AG09319 (cell line): Measurements from ENCODE around the gene TRIM69.

Experiments used
- DNase-seq: peaks from one replicate; pipeline ENCODE4 v3.0.0-alpha.2; 2010; ENCODE audit warnings: low read depth; ENCODE audit errors: extremely low read depth
- TF ChIP-seq, protein P1 (sequence below): IDR thresholded peaks from 2 replicates; pipeline ENCODE4 v1.5.1; 2011; ENCODE audit warnings: low read depth, mild to moderate bottlenecking, inconsistent platforms, low read length, moderate library complexity

The TRIM69 gene

GRCh38 chr15:44705986-44706385, 30.3 kb upstream of the TRIM69 start:
- TF ChIP-seq, protein P1, sequence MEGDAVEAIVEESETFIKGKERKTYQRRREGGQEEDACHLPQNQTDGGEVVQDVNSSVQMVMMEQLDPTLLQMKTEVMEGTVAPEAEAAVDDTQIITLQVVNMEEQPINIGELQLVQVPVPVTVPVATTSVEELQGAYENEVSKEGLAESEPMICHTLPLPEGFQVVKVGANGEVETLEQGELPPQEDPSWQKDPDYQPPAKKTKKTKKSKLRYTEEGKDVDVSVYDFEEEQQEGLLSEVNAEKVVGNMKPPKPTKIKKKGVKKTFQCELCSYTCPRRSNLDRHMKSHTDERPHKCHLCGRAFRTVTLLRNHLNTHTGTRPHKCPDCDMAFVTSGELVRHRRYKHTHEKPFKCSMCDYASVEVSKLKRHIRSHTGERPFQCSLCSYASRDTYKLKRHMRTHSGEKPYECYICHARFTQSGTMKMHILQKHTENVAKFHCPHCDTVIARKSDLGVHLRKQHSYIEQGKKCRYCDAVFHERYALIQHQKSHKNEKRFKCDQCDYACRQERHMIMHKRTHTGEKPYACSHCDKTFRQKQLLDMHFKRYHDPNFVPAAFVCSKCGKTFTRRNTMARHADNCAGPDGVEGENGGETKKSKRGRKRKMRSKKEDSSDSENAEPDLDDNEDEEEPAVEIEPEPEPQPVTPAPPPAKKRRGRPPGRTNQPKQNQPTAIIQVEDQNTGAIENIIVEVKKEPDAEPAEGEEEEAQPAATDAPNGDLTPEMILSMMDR: no peak
- no peak for DNase-seq

DNA sequence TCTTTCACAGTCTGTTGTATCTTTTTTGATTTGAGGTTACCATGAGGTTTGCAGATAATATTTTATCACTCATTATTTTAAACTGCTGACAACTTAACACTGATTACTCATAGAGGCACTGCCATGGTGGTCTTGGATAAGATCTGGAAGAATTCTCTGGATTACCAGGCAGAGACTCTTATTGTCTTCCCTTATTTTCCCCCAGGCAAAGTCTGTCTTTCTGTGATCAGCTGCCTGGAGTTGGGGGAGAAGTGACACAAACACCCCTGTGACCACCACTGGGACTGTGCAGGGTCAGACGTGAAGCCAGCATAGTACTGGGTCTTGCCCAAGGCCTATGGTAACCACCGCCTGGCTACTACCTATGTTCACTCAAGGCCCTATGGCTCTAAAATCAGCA, 29.9 kb upstream of the TRIM69 start:
- no peak for DNase-seq

GRCh38 chr15:44706946-44707636, 29.2 kb upstream of the TRIM69 start:
- no peak for DNase-seq
- TF ChIP-seq, protein P1: no peak

More for the DNA sequence above, 29.9 kb upstream of the TRIM69 start:
- TF ChIP-seq, protein P1: no peak

DNA sequence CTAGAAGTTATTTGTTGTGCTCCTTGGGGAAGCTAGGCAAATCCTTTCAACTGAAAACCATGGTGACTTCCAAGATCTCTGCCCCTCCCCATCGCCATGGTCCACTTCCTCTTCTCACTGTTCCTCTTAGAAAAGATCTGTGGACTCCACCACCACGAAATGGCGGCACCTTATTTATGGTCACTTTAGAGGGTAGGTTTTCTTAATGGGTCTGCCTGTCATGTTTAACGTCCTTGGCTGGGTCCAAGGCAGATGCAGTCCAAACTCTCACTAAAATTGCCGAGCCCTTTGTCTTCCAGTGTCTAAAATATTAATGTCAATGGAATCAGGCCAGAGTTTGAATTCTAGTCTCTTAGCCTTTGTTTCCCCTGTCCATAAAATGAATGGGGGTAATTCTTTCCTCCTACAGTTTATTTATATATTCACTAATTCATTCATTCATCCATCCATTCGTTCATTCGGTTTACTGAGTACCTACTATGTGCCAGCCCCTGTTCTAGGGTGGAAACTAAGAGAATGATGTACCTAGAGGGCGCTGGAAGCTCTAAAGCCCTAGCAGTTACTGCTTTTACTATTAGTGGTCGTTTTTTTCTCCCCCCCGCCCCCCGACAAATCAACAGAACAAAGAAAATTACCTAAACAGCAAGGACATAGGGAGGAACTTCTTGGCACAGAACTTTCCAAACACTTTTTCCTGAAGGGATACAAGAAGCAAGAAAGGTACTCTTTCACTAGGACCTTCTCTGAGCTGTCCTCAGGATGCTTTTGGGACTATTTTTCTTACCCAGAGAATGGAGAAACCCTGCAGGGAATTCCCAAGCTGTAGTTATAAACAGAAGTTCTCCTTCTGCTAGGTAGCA, 25.9 kb upstream of the TRIM69 start:
- DNase-seq: no peak
- TF ChIP-seq, protein P1: peak; percentile 50

DNA sequence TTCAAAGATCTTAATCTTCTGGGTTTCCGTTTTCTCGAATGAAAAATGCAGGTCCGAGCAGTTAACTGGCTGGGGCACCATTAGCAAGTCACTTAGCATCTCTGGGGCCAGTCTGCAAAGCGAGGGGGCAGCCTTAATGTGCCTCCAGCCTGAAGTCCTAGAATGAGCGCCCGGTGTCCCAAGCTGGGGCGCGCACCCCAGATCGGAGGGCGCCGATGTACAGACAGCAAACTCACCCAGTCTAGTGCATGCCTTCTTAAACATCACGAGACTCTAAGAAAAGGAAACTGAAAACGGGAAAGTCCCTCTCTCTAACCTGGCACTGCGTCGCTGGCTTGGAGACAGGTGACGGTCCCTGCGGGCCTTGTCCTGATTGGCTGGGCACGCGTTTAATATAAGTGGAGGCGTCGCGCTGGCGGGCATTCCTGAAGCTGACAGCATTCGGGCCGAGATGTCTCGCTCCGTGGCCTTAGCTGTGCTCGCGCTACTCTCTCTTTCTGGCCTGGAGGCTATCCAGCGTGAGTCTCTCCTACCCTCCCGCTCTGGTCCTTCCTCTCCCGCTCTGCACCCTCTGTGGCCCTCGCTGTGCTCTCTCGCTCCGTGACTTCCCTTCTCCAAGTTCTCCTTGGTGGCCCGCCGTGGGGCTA, 25.1 kb upstream of the TRIM69 start, which contains the start of the genes B2M and PATL2:
Gene B2M (plus strand): TSS at position 422 of the 647 bp plus-strand sequence. CDS start 30 bp downstream, at position 452.
Gene PATL2 (minus strand): TSS at position 228 of the 647 bp plus-strand sequence. CDS start 34,833 bp downstream, outside the sequence.
- DNase-seq: peak; percentile 91
- TF ChIP-seq, protein P1: peak; percentile 5

DNA sequence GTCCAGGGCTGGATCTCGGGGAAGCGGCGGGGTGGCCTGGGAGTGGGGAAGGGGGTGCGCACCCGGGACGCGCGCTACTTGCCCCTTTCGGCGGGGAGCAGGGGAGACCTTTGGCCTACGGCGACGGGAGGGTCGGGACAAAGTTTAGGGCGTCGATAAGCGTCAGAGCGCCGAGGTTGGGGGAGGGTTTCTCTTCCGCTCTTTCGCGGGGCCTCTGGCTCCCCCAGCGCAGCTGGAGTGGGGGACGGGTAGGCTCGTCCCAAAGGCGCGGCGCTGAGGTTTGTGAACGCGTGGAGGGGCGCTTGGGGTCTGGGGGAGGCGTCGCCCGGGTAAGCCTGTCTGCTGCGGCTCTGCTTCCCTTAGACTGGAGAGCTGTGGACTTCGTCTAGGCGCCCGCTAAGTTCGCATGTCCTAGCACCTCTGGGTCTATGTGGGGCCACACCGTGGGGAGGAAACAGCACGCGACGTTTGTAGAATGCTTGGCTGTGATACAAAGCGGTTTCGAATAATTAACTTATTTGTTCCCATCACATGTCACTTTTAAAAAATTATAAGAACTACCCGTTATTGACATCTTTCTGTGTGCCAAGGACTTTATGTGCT, 24.5 kb upstream of the TRIM69 start:
- DNase-seq: no peak
- TF ChIP-seq, protein P1: no peak
